GM13976 (cell line): ENCODE measurements around the gene KCTD18.
A peak's percentile ranks its signal among the peaks of the same experiment; 100 is the strongest.

Source experiments
- DNase-seq: peaks from one replicate; pipeline ENCODE4 v3.0.0; 2012; ENCODE audit warnings: low spot score
- CTCF ChIP-seq: IDR thresholded peaks from 2 replicates; pipeline ENCODE4 v1.5.1; 2012; ENCODE audit warnings: borderline replicate concordance, mild to moderate bottlenecking; ENCODE audit not compliant: insufficient read depth; ENCODE audit errors: extremely low read depth, missing control alignments, control extremely low read depth
- in situ Hi-C: fragments of 300-500 bp; cut with MboI; formaldehyde crosslinking; loops from one replicate; pipeline ENCODE4 v1.12.0; 2022; ENCODE audit warnings: low sequenced_read_pairs, mixed read lengths, inconsistent platforms; ENCODE audit not compliant: unreplicated experiment

Gene KCTD18

GRCh38 chr2:200471928-200472645 lies 37.8 kb downstream of the KCTD18 start:
- TF ChIP-seq CTCF: no peak
- in situ Hi-C loops: loop anchor here (5.0 kb wide), 1 partner anchor 485 kb away; no protein-coding TSS in a partner anchor
- DNase-seq: peak; percentile 54

GRCh38 chr2:200471324-200471848 lies 38.5 kb downstream of the KCTD18 start:
- in situ Hi-C loops: loop anchor here (5.0 kb wide), 1 partner anchor 484 kb away; no protein-coding TSS in a partner anchor
- peak; percentile 76 for DNase-seq

GRCh38 chr2:200470230-200470629 lies 39.6 kb downstream of the KCTD18 start:
- no peak for DNase-seq
- no peak for TF ChIP-seq CTCF
- in situ Hi-C loops: loop anchor here (5.0 kb wide), 1 partner anchor 483 kb away; no protein-coding TSS in a partner anchor

More at GRCh38 chr2:200471324-200471848, 38.5 kb downstream of the KCTD18 start:
- peak; percentile 25 for TF ChIP-seq CTCF

GRCh38 chr2:200469708-200470211 lies 40.1 kb downstream of the KCTD18 start:
- DNase-seq: no peak
- in situ Hi-C loops: loop anchor here (5.0 kb wide), 1 partner anchor 482 kb away; no protein-coding TSS in a partner anchor
- TF ChIP-seq CTCF: no peak

GRCh38 chr2:200467806-200468681 lies 41.8 kb downstream of the KCTD18 start:
- TF ChIP-seq CTCF: no peak
- DNase-seq: no peak
- in situ Hi-C loops: no loop called here
